ENCODE measurements around the gene FASTK. TPM values are rescaled to one million over a fixed set of nuclear protein-coding genes. Genes with fewer than 3 reads are reported as not detected.

The FASTK gene
- polyA plus RNA-seq, 1 donor (not counting 4 experiments of a cell fraction or from before 2014, with no cell fraction given): 27.2 TPM

GRCh38 chr7:151103973-151104372, 23.4 kb upstream of the FASTK start:
- no peak for DNase-seq (ENCODE audit: low read depth, low spot score)
- no peak overlapping the region for H3K4me3 ChIP-seq (ENCODE audit: control insufficient read depth in 2 of 3, extremely low read depth in 1 of 3, insufficient read depth in 2 of 3, low read depth in 1 of 3, low read length in 3 of 3)
- H3K36me3 ChIP-seq (ENCODE audit: control insufficient read depth in 2 of 2, extremely low read depth in 1 of 2, insufficient read depth in 2 of 2, low read length in 2 of 2): peaks cover 0 to 2% of the 10 kb centered on the region in 2 experiments
- no peaks in the 10 kb centered on the region for H3K27me3 ChIP-seq (ENCODE audit: control insufficient read depth, extremely low read depth, insufficient read depth, low read length)
- FAIRE-seq: no peak
- no peaks in the 10 kb centered on the region for H3K9me3 ChIP-seq (ENCODE audit: control insufficient read depth, low read depth, low read length)
- no peak overlapping the region for H3K9ac ChIP-seq (ENCODE audit: control insufficient read depth, extremely low read depth, insufficient read depth, low read length)
- no peaks in the 10 kb centered on the region for H3K9me1 ChIP-seq (ENCODE audit: control insufficient read depth, extremely low read depth, insufficient read depth, low read length)
- TF ChIP-seq CTCF (optimal IDR thresholded peaks at IDR 0.05 in 1 of 3, IDR thresholded peaks at IDR 0.05 in 1 of 3, conservative IDR thresholded peaks at IDR 0.05 in 1 of 3; ENCODE audit: extremely low read depth in 1 of 3, insufficient read depth in 2 of 3, low read length in 3 of 3): no peak
- TF ChIP-seq EZH2 (IDR thresholded peaks at IDR 0.05; ENCODE audit: low read length): no peak
- H4K20me1 ChIP-seq (ENCODE audit: control insufficient read depth, extremely low read depth, insufficient read depth, low read length): peaks cover 6% of the 10 kb centered on the region
- no peak overlapping the region for H3K4me2 ChIP-seq (ENCODE audit: control insufficient read depth, extremely low read depth, insufficient read depth, low read depth, low read length)
- peaks cover 60% of the 10 kb centered on the region for H3K79me2 ChIP-seq (ENCODE audit: control insufficient read depth, insufficient read depth, low read length)
- no peaks in the 10 kb centered on the region for H3K4me1 ChIP-seq (ENCODE audit: control insufficient read depth, extremely low read depth, insufficient read depth, low read length)
- dilution Hi-C loops (cut with MboI; ENCODE audit: extremely low pct_ligation_motif_present, low sequenced_read_pairs): no loop called here
- H2AFZ ChIP-seq (ENCODE audit: control insufficient read depth, low read length): no peak overlapping the region
- H3K27ac ChIP-seq (ENCODE audit: control insufficient read depth, insufficient read depth, low read length): no peak overlapping the region

GRCh38 chr7:151102991-151103390, 22.4 kb upstream of the FASTK start:
- TF ChIP-seq CTCF (optimal IDR thresholded peaks at IDR 0.05 in 1 of 3, IDR thresholded peaks at IDR 0.05 in 1 of 3, conservative IDR thresholded peaks at IDR 0.05 in 1 of 3; ENCODE audit: extremely low read depth in 1 of 3, insufficient read depth in 2 of 3, low read length in 3 of 3) (no peak), EZH2 (IDR thresholded peaks at IDR 0.05; ENCODE audit: low read length) (no peak)
- Histone ChIP-seq H3K4me1 (ENCODE audit: control insufficient read depth, extremely low read depth, insufficient read depth, low read length) (no peaks in the 10 kb centered on the region), H3K4me3 (ENCODE audit: control insufficient read depth in 2 of 3, extremely low read depth in 1 of 3, insufficient read depth in 2 of 3, low read depth in 1 of 3, low read length in 3 of 3) (no peak overlapping the region), H2AFZ (ENCODE audit: control insufficient read depth, low read length) (no peak overlapping the region), H3K36me3 (ENCODE audit: control insufficient read depth in 2 of 2, extremely low read depth in 1 of 2, insufficient read depth in 2 of 2, low read length in 2 of 2) (peaks cover 0 to 2% of the 10 kb centered on the region in 2 experiments), H3K4me2 (ENCODE audit: control insufficient read depth, extremely low read depth, insufficient read depth, low read depth, low read length) (no peak overlapping the region), H3K27ac (ENCODE audit: control insufficient read depth, insufficient read depth, low read length) (no peak overlapping the region), H3K27me3 (ENCODE audit: control insufficient read depth, extremely low read depth, insufficient read depth, low read length) (no peaks in the 10 kb centered on the region), H4K20me1 (ENCODE audit: control insufficient read depth, extremely low read depth, insufficient read depth, low read length) (peaks cover 6% of the 10 kb centered on the region), H3K9ac (ENCODE audit: control insufficient read depth, extremely low read depth, insufficient read depth, low read length) (no peak overlapping the region), H3K9me3 (ENCODE audit: control insufficient read depth, low read depth, low read length) (no peaks in the 10 kb centered on the region), H3K79me2 (ENCODE audit: control insufficient read depth, insufficient read depth, low read length) (peaks cover 61% of the 10 kb centered on the region), H3K9me1 (ENCODE audit: control insufficient read depth, extremely low read depth, insufficient read depth, low read length) (no peaks in the 10 kb centered on the region)
- no peak for FAIRE-seq
- no peak for DNase-seq (ENCODE audit: low read depth, low spot score)
- dilution Hi-C loops (cut with MboI; ENCODE audit: extremely low pct_ligation_motif_present, low sequenced_read_pairs): no loop called here

Measured in keratinocyte (primary cell).